Effector memory CD4-positive, alpha-beta T cell (primary cell): ENCODE results near the gene ABCB8.
A peak's percentile ranks its signal among the peaks of the same experiment; 100 is the strongest.
"Not testable (repeated sequence)": the region's sequence is repeated elsewhere in the genome, so short reads cannot be mapped to it uniquely, and the experiment has no call there.

Source experiments
- DNase-seq, 3 donors: peaks; one replicate each; pipeline ENCODE4 v3.0.0-alpha.2; 2020
- H3K27ac ChIP-seq: 2 replicates; pipeline ENCODE4 v1.7.0; 2013; ENCODE audit warnings: mild to moderate bottlenecking, low read length, moderate library complexity; ENCODE audit not compliant: insufficient read depth, poor library complexity, severe bottlenecking
- H3K27me3 ChIP-seq: replicated peaks from 2 replicates; pipeline ENCODE4 v1.7.0; 2013; ENCODE audit warnings: mild to moderate bottlenecking, low read length; ENCODE audit not compliant: insufficient read depth, control insufficient read depth, poor library complexity, severe bottlenecking
- H3K36me3 ChIP-seq: 2 replicates; pipeline ENCODE4 v1.7.0; 2013; ENCODE audit warnings: mild to moderate bottlenecking, low read length, moderate library complexity; ENCODE audit not compliant: control insufficient read depth, insufficient read depth
- H3K4me1 ChIP-seq: 2 replicates; pipeline ENCODE4 v1.7.0; 2013; ENCODE audit warnings: low read length, mild to moderate bottlenecking; ENCODE audit not compliant: control insufficient read depth, insufficient read depth, poor library complexity, severe bottlenecking
- H3K4me3 ChIP-seq: 2 replicates; pipeline ENCODE4 v1.7.0; 2013; ENCODE audit warnings: low read length, low read depth, mild to moderate bottlenecking; ENCODE audit not compliant: insufficient read depth, poor library complexity, severe bottlenecking
- H3K9me3 ChIP-seq: 2 replicates; pipeline ENCODE4 v1.7.0; 2013; ENCODE audit warnings: mild to moderate bottlenecking, low read length, moderate library complexity; ENCODE audit not compliant: control insufficient read depth

Gene ABCB8

DNA sequence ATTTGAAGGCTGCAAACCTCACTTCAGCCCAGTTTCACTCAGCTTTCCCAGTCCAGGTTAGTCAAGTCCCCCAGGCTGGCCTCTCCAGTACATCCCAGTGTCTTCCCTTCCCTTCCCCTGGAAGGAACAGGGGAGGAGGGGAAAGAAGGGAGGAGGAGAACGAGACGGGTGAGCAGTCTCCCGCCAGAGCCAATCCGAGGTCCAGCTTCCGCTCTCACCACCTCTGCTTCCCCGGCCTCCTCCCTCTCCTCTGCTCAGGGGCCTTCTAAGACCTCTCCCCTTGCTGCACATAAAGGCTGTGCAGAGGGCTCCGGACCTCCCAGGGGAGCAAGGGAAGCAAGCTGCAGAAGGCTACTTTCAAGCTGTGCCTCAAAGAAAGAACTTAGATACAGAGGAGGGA is 8.0 kb upstream of the ABCB8 start:
- Histone ChIP-seq H3K4me3 (no peak overlapping the region), H3K27me3 (peaks cover 2% of the 10 kb centered on the region), H3K9me3 (no peaks in the 10 kb centered on the region), H3K36me3 (no peaks in the 10 kb centered on the region), H3K4me1 (peaks cover 31% of the 10 kb centered on the region), H3K27ac (no peak overlapping the region)
- DNase-seq: no peak

- peaks cover 10% of the 10 kb centered on the region for H3K4me1 ChIP-seq
- DNase-seq: no peak
- H3K27ac ChIP-seq: no peak overlapping the region
- H3K27me3 ChIP-seq: peaks cover 2% of the 10 kb centered on the region
- H3K9me3 ChIP-seq: no peaks in the 10 kb centered on the region
- no peaks in the 10 kb centered on the region for H3K36me3 ChIP-seq
- H3K4me3 ChIP-seq: no peak overlapping the region
Observed at GRCh38 chr7:151023232-151023631, 5.0 kb upstream of the ABCB8 start.

GRCh38 chr7:151024435-151025056 is 3.7 kb upstream of the ABCB8 start, which contains the start of gene ATG9B:
TSS of gene ATG9B (minus strand) at chr7:151024494. CDS start at chr7:151024423, 71 bp downstream.
- Histone ChIP-seq H3K36me3 (no peaks in the 10 kb centered on the region), H3K9me3 (no peaks in the 10 kb centered on the region), H3K27me3 (peaks cover 2% of the 10 kb centered on the region), H3K4me1 (no peaks in the 10 kb centered on the region), H3K4me3 (no peak within 1 kb of the TSS), H3K27ac (no peak within 1 kb of the TSS)
- DNase-seq: no peak

GRCh38 chr7:151025924-151026671 is 2.2 kb upstream of the ABCB8 start:
- no peaks in the 10 kb centered on the region for H3K9me3 ChIP-seq
- no peaks in the 10 kb centered on the region for H3K27me3 ChIP-seq
- H3K36me3 ChIP-seq: no peaks in the 10 kb centered on the region
- no peak overlapping the region for H3K27ac ChIP-seq
- no peak for DNase-seq
- H3K4me3 ChIP-seq: no peak overlapping the region
- no peaks in the 10 kb centered on the region for H3K4me1 ChIP-seq

- not testable (repeated sequence) for H3K4me3 ChIP-seq, H3K4me1 ChIP-seq, DNase-seq, H3K36me3 ChIP-seq, H3K9me3 ChIP-seq, H3K27me3 ChIP-seq
- H3K27ac ChIP-seq: peak overlapping the region; percentile 86
Observed at GRCh38 chr7:151026771-151027727, 1.2 kb upstream of the ABCB8 start.

DNA sequence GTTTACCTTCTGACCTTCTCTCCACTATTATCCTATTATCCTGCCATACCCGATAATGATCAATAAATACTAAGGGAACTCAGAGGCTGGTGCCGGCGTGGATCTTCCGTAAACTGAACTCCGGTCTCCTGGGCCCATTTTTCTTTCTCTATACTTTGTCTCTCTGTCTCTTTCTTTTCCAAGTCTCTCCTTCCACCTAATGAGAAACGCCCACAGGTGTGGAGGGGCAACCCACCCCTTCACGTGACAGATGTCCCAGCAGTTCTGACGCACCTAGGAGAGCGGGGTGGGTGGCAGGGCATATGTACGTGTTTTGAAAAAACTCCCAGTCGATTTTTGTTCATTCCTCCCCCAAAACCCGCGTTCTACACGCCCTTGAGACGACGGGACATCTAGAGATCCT is 521 bp upstream of the ABCB8 start:
- H3K4me1 ChIP-seq, H3K27me3 ChIP-seq, H3K9me3 ChIP-seq, DNase-seq, H3K36me3 ChIP-seq: not testable (repeated sequence)
- H3K27ac ChIP-seq: peak overlapping the region; percentile 86
- H3K4me3 ChIP-seq: peak overlapping the region; percentile 33

GRCh38 chr7:151028948-151029501 is 775 bp downstream of the ABCB8 start:
- Histone ChIP-seq H3K4me1 (no peaks in the 10 kb centered on the region), H3K9me3 (no peaks in the 10 kb centered on the region), H3K27me3 (no peaks in the 10 kb centered on the region), H3K27ac (peak overlapping the region; percentile 86), H3K36me3 (peaks cover 8% of the 10 kb centered on the region), H3K4me3 (peak overlapping the region; percentile 77)
- DNase-seq: no peak

- Histone ChIP-seq H3K9me3 (no peaks in the 10 kb centered on the region), H3K27me3 (no peaks in the 10 kb centered on the region), H3K4me3 (no peak overlapping the region), H3K36me3 (peaks cover 25% of the 10 kb centered on the region), H3K27ac (no peak overlapping the region), H3K4me1 (no peaks in the 10 kb centered on the region)
- no peak for DNase-seq
Observed at GRCh38 chr7:151031011-151031410, 2.8 kb downstream of the ABCB8 start.

GRCh38 chr7:151032936-151033863 is 5.0 kb downstream of the ABCB8 start:
- no peak overlapping the region for H3K27ac ChIP-seq
- no peaks in the 10 kb centered on the region for H3K4me1 ChIP-seq
- no peaks in the 10 kb centered on the region for H3K27me3 ChIP-seq
- H3K9me3 ChIP-seq: no peaks in the 10 kb centered on the region
- no peak overlapping the region for H3K4me3 ChIP-seq
- no peak for DNase-seq
- H3K36me3 ChIP-seq: peaks cover 33% of the 10 kb centered on the region
